SU-DHL-6 (cell line): ENCODE data around the gene CNTN2.

Experiments used
- EZH2phosphoT487 ChIP-seq: fragments of 200-600 bp; sonication (generic), shearing (Covaris generic); conservative IDR thresholded peaks from 2 replicates; pipeline ENCODE4 v1.6.1; 2018; ENCODE audit warnings: mild to moderate bottlenecking, antibody characterized with exemption, low read length, moderate library complexity, mixed read lengths
- TF ChIP-seq, protein P1 (sequence below): fragments of 200-600 bp; sonication (generic); IDR thresholded peaks from one replicate; pipeline ENCODE4 v1.5.1; 2017; ENCODE audit warnings: antibody characterized with exemption, mild to moderate bottlenecking, low read length, moderate library complexity; ENCODE audit not compliant: insufficient read depth, poor library complexity, severe bottlenecking

DNA sequence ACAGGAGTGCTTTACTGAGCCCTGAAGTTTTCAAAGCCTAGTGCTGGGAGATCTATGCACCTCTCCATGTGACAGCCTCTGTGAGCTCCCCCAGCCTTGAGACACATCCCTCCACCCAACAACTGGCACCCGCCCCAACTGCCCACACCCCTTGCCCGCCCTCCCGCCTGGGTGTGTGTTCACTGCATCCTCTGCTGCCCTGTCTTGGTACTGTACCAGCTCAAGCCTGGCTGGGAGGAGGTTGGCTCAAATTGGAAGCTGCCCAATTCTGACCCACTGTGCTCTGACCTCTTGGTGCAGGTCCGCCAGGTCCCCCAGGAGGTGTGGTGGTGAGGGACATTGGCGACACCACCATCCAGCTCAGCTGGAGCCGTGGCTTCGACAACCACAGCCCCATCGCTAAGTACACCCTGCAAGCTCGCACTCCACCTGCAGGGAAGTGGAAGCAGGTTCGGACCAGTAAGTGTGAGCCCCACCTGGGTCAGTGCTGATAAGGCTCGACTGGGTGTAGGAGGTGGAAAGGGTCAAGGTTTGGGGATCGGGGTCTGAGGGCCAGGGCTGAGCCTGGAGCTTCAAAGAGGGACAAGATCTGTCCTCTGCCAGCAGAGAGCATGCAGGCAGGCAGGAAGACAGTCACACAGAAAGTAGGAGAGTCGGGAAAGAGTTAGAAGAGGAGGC is 23.3 kb downstream of the CNTN2 start:
- TF ChIP-seq, protein P1, sequence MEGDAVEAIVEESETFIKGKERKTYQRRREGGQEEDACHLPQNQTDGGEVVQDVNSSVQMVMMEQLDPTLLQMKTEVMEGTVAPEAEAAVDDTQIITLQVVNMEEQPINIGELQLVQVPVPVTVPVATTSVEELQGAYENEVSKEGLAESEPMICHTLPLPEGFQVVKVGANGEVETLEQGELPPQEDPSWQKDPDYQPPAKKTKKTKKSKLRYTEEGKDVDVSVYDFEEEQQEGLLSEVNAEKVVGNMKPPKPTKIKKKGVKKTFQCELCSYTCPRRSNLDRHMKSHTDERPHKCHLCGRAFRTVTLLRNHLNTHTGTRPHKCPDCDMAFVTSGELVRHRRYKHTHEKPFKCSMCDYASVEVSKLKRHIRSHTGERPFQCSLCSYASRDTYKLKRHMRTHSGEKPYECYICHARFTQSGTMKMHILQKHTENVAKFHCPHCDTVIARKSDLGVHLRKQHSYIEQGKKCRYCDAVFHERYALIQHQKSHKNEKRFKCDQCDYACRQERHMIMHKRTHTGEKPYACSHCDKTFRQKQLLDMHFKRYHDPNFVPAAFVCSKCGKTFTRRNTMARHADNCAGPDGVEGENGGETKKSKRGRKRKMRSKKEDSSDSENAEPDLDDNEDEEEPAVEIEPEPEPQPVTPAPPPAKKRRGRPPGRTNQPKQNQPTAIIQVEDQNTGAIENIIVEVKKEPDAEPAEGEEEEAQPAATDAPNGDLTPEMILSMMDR: no peak
- TF ChIP-seq EZH2phosphoT487: no peak
